ENCODE measurements around the gene WDR26.
A peak's percentile ranks its signal among the peaks of the same experiment; 100 is the strongest.
"Not testable (repeated sequence)": the region's sequence is repeated elsewhere in the genome, so short reads cannot be mapped to it uniquely, and the experiment has no call there.

WDR26 gene

DNA sequence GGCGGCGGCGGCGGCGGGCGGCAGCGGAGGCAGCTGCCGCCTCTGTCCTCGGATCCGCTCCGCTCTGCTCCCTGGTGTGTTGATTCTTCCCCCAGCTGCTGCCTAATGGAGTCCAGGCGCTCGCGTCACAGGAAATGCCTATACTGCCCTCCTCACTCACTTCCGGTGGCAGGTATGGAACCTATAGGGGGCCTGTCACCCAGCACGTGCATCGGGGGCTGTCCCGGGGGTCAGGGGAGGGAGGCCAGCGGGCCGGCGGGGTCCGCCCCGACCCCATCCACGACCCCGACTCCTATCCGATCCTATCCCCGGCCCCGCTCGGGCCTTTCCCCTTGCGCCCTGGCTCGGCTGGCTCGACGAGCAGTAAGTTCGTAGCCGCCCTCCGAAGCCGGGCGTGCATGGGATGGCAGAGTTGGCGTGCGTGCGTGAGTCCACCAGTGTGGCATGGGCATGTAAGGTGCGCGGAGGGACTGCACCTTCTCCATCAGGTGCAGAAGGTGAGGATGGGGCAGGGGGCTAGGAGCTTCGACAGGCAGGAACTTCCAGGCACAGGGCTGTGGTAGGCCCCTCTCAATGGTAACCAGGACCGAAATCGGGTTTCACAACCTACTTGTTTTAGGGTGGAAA, at the start of gene WDR26:
Gene WDR26 (minus strand): TSS at position 107 of the 627 bp plus-strand sequence.
- peak; percentile 66 for DNase-seq (ENCODE audit: low read depth)
- H3K4me3 ChIP-seq (ENCODE audit: low read depth, low read length), result peak within 1 kb of the TSS; percentile 65
- TF ChIP-seq, protein P1, sequence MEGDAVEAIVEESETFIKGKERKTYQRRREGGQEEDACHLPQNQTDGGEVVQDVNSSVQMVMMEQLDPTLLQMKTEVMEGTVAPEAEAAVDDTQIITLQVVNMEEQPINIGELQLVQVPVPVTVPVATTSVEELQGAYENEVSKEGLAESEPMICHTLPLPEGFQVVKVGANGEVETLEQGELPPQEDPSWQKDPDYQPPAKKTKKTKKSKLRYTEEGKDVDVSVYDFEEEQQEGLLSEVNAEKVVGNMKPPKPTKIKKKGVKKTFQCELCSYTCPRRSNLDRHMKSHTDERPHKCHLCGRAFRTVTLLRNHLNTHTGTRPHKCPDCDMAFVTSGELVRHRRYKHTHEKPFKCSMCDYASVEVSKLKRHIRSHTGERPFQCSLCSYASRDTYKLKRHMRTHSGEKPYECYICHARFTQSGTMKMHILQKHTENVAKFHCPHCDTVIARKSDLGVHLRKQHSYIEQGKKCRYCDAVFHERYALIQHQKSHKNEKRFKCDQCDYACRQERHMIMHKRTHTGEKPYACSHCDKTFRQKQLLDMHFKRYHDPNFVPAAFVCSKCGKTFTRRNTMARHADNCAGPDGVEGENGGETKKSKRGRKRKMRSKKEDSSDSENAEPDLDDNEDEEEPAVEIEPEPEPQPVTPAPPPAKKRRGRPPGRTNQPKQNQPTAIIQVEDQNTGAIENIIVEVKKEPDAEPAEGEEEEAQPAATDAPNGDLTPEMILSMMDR (IDR thresholded peaks at IDR 0.05; ENCODE audit: low read depth, low read length, missing control alignments), result peak; percentile 26

DNA sequence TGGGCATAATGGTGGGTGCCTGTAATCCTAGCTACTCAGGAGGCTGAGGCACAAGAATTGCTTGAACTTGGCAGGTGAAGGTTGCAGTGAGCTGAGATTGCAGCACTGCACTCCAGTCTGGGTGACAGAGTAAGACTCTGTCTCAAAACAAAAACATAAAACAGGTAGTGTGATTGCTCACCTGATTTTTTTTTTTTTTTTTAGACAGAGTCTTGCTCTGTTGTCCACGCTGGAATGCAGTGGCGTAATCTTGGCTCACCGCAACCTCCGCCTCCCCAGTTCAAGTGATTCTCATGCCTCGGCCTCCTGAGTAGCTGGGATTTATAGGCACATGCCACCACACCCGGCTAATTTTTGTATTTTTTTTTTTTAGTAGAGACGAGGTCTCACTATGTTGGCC, 48.6 kb upstream of the WDR26 start:
- DNase-seq (ENCODE audit: low read depth); H3K4me3 ChIP-seq (ENCODE audit: low read depth, low read length): not testable (repeated sequence)

DNA sequence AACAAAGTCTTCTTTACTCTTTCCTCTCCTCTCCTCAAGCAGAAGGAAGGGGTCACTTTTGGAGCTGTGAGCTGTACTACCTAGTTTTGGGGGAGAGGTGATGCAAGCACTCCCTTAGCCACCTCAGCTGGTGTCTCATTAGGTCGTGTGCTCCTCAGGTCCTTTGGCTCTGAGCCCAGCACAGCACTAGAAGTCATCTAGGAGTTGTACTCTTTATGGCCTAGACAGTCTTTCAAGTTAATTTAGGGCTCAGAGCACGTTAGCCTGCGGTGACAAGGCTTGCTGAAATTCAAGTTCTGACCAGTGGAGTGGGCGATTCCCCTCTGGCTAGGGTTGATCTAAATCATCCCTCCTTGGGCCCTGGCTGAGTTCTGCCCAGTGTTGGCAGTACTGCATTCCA, 48.0 kb upstream of the WDR26 start:
- no peak overlapping the region for H3K4me3 ChIP-seq (ENCODE audit: low read depth, low read length)
- TF ChIP-seq, protein P1 (IDR thresholded peaks at IDR 0.05; ENCODE audit: low read depth, low read length, missing control alignments), result no peak
- no peak for DNase-seq (ENCODE audit: low read depth)

DNA sequence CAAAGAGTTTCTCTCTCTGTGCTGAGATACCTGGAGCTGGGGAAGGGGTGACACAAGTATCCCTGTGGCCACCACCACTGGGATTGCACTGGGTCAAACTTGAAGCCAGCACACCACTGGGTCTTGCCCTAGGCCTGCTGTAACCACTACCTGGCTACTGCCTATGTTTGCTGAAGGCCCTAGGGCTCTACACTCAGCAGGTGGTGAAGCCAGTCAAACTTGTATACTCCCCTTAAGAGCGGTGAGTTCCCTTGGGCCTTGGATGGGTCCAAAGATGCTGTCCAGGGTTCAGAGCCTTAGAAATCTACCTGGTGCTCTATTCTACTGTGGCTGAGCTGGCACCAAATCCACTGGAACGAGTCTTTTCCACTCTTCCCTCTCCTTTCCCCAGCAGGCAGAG, 47.0 kb upstream of the WDR26 start:
- TF ChIP-seq, protein P1 (IDR thresholded peaks at IDR 0.05; ENCODE audit: low read depth, low read length, missing control alignments), result no peak
- DNase-seq (ENCODE audit: low read depth), result no peak

DNA sequence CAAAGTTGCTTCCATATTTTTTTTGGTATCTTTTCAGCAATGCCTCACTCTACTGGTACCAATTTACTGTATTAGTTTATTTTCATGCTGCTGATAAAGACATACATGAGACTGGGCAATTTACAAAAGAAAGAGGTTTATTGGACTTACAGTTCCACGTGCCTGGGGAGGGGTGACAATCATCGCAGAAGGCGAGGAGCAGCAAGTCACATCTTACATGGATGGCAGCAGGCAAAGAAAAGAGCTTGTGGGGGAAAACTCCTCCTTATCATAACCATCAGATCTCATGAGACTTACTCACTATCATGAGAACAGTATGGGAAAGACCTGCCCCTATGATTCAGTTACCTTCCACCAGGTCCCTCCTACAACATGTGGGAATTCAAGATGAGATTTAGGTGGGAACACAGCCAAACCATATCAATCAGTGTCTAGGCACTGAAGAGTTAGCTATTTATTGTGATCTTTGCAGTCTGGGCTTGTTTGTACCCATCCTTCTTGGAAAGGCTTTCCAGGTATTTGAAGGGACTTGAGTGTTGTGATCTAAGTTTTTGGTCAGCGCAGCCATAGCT, 46.4 kb upstream of the WDR26 start:
- H3K4me3 ChIP-seq (ENCODE audit: low read depth, low read length); DNase-seq (ENCODE audit: low read depth): not testable (repeated sequence)

More for the DNA sequence above, 47.0 kb upstream of the WDR26 start:
- H3K4me3 ChIP-seq (ENCODE audit: low read depth, low read length), result no peak overlapping the region

DNA sequence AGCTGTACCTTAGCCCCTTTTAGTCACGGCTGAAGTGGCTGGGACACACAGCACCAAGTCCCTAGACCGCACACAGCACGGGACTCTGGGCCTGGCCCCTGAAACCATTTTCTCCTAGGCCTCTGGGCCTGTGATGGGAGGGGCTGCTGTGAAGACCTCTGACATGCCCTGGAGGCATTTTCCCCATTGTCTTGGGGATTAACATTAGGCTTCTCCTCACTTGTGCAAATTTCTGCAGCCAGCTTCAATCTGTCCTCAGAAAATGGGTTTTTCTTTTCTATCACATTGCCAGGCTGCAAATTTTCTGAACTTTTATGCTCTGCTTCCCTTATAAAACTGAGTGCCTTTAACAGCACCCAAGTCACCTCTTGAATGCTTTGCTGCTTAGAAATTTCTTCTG, 45.6 kb upstream of the WDR26 start:
- not testable (repeated sequence) for H3K4me3 ChIP-seq (ENCODE audit: low read depth, low read length); DNase-seq (ENCODE audit: low read depth)

DNA sequence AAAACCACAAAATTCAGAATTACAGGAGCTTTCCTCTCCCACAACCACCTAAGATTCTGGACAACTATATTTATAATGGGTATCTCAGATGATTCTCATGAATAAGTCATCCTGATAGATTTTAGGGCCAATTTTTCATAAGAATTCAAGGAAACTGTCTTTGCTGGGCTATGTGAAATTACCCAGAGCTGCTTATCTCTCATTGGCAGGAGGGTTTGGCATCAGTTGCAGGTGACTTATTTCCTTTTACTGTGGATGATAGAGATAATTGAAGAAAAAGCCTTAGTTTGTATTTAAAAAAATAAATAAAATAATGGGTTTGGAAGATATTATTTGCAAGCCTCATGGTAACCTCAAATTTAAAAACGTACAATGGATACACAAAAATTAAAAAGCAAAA, 38.2 kb upstream of the WDR26 start:
- no peak overlapping the region for H3K4me3 ChIP-seq (ENCODE audit: low read depth, low read length)
- no peak for DNase-seq (ENCODE audit: low read depth)
- TF ChIP-seq, protein P1 (IDR thresholded peaks at IDR 0.05; ENCODE audit: low read depth, low read length, missing control alignments), result no peak

DNA sequence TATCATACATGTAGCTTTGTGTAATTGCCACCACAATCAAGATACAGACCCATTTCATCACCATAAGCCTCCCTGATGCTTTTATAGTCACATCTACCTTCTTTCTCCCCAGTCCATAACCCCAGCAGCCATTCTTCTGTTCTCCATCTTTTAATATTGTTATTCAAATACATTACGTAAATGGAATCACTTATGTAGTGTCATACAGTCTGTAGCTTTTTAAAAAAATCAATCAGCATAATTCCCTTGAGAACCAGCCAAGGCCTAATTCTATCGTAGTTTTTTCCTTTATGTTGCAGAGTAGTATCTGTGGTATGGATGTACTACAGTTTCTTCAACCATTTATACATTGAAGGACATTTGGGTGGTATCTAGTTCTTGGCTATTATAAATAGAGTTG, 31.6 kb upstream of the WDR26 start:
- TF ChIP-seq, protein P1 (IDR thresholded peaks at IDR 0.05; ENCODE audit: low read depth, low read length, missing control alignments), result no peak
- no peak for DNase-seq (ENCODE audit: low read depth)

More for the DNA sequence above, 31.6 kb upstream of the WDR26 start:
- no peak overlapping the region for H3K4me3 ChIP-seq (ENCODE audit: low read depth, low read length)
